SK-N-SH (cell line): ENCODE results near the gene NEU2. TPM values are rescaled to one million over a fixed set of nuclear protein-coding genes. Genes with fewer than 3 reads are reported as not detected.
"Not testable (repeated sequence)": the region's sequence is repeated elsewhere in the genome, so short reads cannot be mapped to it uniquely, and the experiment has no call there.

Experiments
- CTCF ChIA-PET: fragments of 300-600, 350-600 bp; formaldehyde crosslinking; extraction: SDS; loops from one replicate; lab custom pipeline; 2021; lab: Yijun Ruan, JAX
- POLR2A ChIA-PET: fragments of 350-600 bp; sonication (Branson Sonifier 250); formaldehyde crosslinking; extraction: SDS; loops from one replicate; lab custom pipeline; 2020; ENCODE audit warnings: antibody characterized with exemption, inconsistent platforms; lab: Yijun Ruan, JAX
- DNase-seq: peaks from one replicate; pipeline ENCODE4 v3.0.0; 2012
- H2AFZ ChIP-seq: fragments of 200-600 bp; sonication (generic); 2 replicates; pipeline ENCODE4 v1.8.1; 2016; ENCODE audit warnings: antibody characterized with exemption, mild to moderate bottlenecking, low read depth
- H3F3A ChIP-seq: fragments of 200-600 bp; sonication (generic); replicated peaks from 2 replicates; pipeline ENCODE3; 2016; ENCODE audit warnings: antibody characterized with exemption, mild to moderate bottlenecking; ENCODE audit not compliant: insufficient read depth
- H3K27ac ChIP-seq, 2 experiments: fragments of 200-500 bp in 1 of 2; fragments of 200-600 bp in 1 of 2; sonication (Bioruptor generic) in 1 of 2; sonication (generic), shearing (Covaris generic) in 1 of 2; 2 replicates each; pipeline versions ENCODE4 v1.5.1 to v1.6.1; 2014 to 2016; ENCODE audit warnings: low read depth in 2 of 2, inconsistent platforms in 1 of 2, low read length in 1 of 2, mild to moderate bottlenecking in 1 of 2, mixed read lengths in 1 of 2
- H3K27me3 ChIP-seq: fragments of 200-600 bp; sonication (generic), shearing (Covaris generic); 2 replicates; pipeline ENCODE4 v1.6.1; 2016; ENCODE audit warnings: mixed run types; ENCODE audit not compliant: insufficient read depth
- H3K36me3 ChIP-seq, 2 experiments: fragments of 200-500 bp in 1 of 2; fragments of 200-600 bp in 1 of 2; sonication (Bioruptor generic) in 1 of 2; sonication (generic) in 1 of 2; replicated peaks in 1 of 2; 2 replicates each; pipeline versions ENCODE3 to v1.5.1; 2014 to 2016; ENCODE audit warnings: low read length in 1 of 2, mild to moderate bottlenecking in 1 of 2; ENCODE audit not compliant: insufficient read depth in 2 of 2, control insufficient read depth in 1 of 2
- H3K4me1 ChIP-seq, 2 experiments: fragments of 200-500 bp in 1 of 2; fragments of 200-600 bp in 1 of 2; sonication (Bioruptor generic) in 1 of 2; sonication (generic), shearing (Covaris generic) in 1 of 2; 2 replicates each; pipeline versions ENCODE4 v1.5.1 to v1.6.1; 2014 to 2016; ENCODE audit warnings: low read depth in 1 of 2, low read length in 1 of 2, mixed run types in 1 of 2; ENCODE audit not compliant: insufficient read depth in 2 of 2, control insufficient read depth in 1 of 2
- H3K4me2 ChIP-seq: fragments of 200-600 bp; sonication (generic), shearing (Covaris generic); 2 replicates; pipeline ENCODE4 v1.6.1; 2017; ENCODE audit warnings: mixed run types
- H3K4me3 ChIP-seq, 2 experiments: fragments of 200-500 bp in 1 of 2; fragments of 200-600 bp in 1 of 2; sonication (Bioruptor generic) in 1 of 2; sonication (generic), shearing (Covaris generic) in 1 of 2; 2 replicates each; pipeline versions ENCODE4 v1.5.1 to v1.8.1; 2014 to 2016; ENCODE audit warnings: low read depth in 2 of 2, inconsistent platforms in 1 of 2, low read length in 1 of 2, mild to moderate bottlenecking in 1 of 2, mixed read lengths in 1 of 2, moderate library complexity in 1 of 2
- H3K79me2 ChIP-seq: fragments of 200-600 bp; sonication (generic); 2 replicates; pipeline ENCODE4 v1.8.1; 2017; ENCODE audit warnings: mild to moderate bottlenecking; ENCODE audit not compliant: insufficient read depth
- H3K9ac ChIP-seq: fragments of 200-600 bp; sonication (generic); 2 replicates; pipeline ENCODE4 v1.6.1; 2017; ENCODE audit warnings: mixed run types
- H3K9me2 ChIP-seq: fragments of 200-600 bp; sonication (generic); 2 replicates; pipeline ENCODE4 v1.6.1; 2017; ENCODE audit warnings: mixed run types
- H3K9me3 ChIP-seq: fragments of 200-600 bp; sonication (generic); 2 replicates; pipeline ENCODE4 v1.6.1; 2017; ENCODE audit warnings: mixed run types, mild to moderate bottlenecking, moderate library complexity
- H4K20me1 ChIP-seq: fragments of 200-600 bp; sonication (generic); 2 replicates; pipeline ENCODE4 v1.6.1; 2017; ENCODE audit warnings: mild to moderate bottlenecking, mixed run types; ENCODE audit not compliant: insufficient read depth
- CTCF ChIP-seq: fragments of 200-600 bp; sonication (generic); IDR thresholded peaks from 2 replicates; pipeline ENCODE4 v1.6.1; 2017; ENCODE audit warnings: antibody characterized with exemption, mild to moderate bottlenecking, moderate library complexity
- ELF1 ChIP-seq: IDR thresholded peaks from 2 replicates; pipeline ENCODE4 v1.4.0; 2012
- FOXJ3 ChIP-seq: sonication (generic); formaldehyde crosslinking; IDR thresholded peaks from 2 replicates; pipeline ENCODE4 v1.5.1; 2020; ENCODE audit warnings: mild to moderate bottlenecking, missing genetic modification reagents
- FOXM1 ChIP-seq: IDR thresholded peaks from 2 replicates; pipeline ENCODE4 v1.4.0; 2012; ENCODE audit warnings: low read depth, mild to moderate bottlenecking
- MAX ChIP-seq: IDR thresholded peaks from 2 replicates; pipeline ENCODE4 v1.4.0; 2012; ENCODE audit warnings: low read depth
- NRF1 ChIP-seq: IDR thresholded peaks from 2 replicates; pipeline ENCODE4 v1.6.1; 2012; ENCODE audit warnings: low read depth, mild to moderate bottlenecking, low read length
- RCOR1 ChIP-seq: fragments of 150-350 bp; IDR thresholded peaks from 2 replicates; pipeline ENCODE4 v1.6.1; 2017; ENCODE audit warnings: antibody characterized with exemption, low read length
- REST ChIP-seq: IDR thresholded peaks from 2 replicates; pipeline ENCODE4 v1.6.1; 2012; ENCODE audit warnings: mild to moderate bottlenecking, low read depth, low read length, moderate library complexity
- SMC3 ChIP-seq: IDR thresholded peaks from 2 replicates; pipeline ENCODE4 v1.6.1; 2012; ENCODE audit warnings: low read depth, low read length, improper control_type of control experiment
- TEAD4 ChIP-seq: IDR thresholded peaks from 2 replicates; pipeline ENCODE4 v1.4.0; 2012; ENCODE audit warnings: mild to moderate bottlenecking, borderline replicate concordance; ENCODE audit not compliant: insufficient read depth
- YY1 ChIP-seq: IDR thresholded peaks from 2 replicates; pipeline ENCODE4 v1.4.0; 2012; ENCODE audit warnings: low read depth, mild to moderate bottlenecking
- WGBS: methylation state at CpG from one replicate; pipeline ENCODE4 v1.1.6; 2017; ENCODE audit warnings: low lambda C conversion rate; 5-methylcytosine and 5-hydroxymethylcytosine counted together
- polyA plus RNA-seq, 3 experiments: library from polyadenylated mRNA; depleted of rRNA; stranded (reverse); fragments of >200 nt; gene quantifications; 2 replicates each; pipeline ENCODE4 v1.2.3, GENCODE V29; 2012

Gene NEU2
- polyA plus RNA-seq, 1 of the 3 experiments (the other 2 are of a cell fraction): not detected

- TF ChIP-seq CTCF (no peak), RCOR1 (no peak), SMC3 (no peak), ELF1 (no peak)
- TF ChIP-seq, all 33 proteins: peak for 0
These were observed 17.3 kb upstream of the NEU2 start (continued) for GRCh38 chr2:233015019-233015645.

- no peak for DNase-seq
- ChIA-PET CTCF (interaction anchor here (1.1 kb wide), 1 partner anchor 11 kb away, joined by 7 read pairs; no protein-coding TSS in a partner anchor), POLR2A (no interaction called here)
- WGBS: 81% methylated on average over 1 of the region's 1 CpG
- Histone ChIP-seq H3K9me2 (no peaks in the 10 kb centered on the region), H3K27ac (no peak overlapping the region), H3K4me3 (no peak overlapping the region), H4K20me1 (no peaks in the 10 kb centered on the region), H3K4me2 (no peak overlapping the region), H3K9me3 (no peaks in the 10 kb centered on the region), H3K27me3 (no peaks in the 10 kb centered on the region), H3F3A (no peaks in the 10 kb centered on the region), H3K36me3 (no peaks in the 10 kb centered on the region), H3K9ac (no peak overlapping the region), H3K4me1 (no peaks in the 10 kb centered on the region), H2AFZ (no peak overlapping the region), H3K79me2 (no peaks in the 10 kb centered on the region)
- TF ChIP-seq TEAD4 (no peak), YY1 (no peak), REST (no peak), FOXM1 (no peak), FOXJ3 (CRISPR knock-in tag) (no peak), MAX (no peak), NRF1 (no peak)
These were observed 14.5 kb upstream of the NEU2 start for GRCh38 chr2:233017947-233018346.

GRCh38 chr2:233019610-233020009 is 12.9 kb upstream of the NEU2 start:
- H3F3A ChIP-seq, H3K4me2 ChIP-seq, H3K36me3 ChIP-seq, H4K20me1 ChIP-seq, H3K79me2 ChIP-seq, H3K4me3 ChIP-seq, H2AFZ ChIP-seq, DNase-seq, H3K27me3 ChIP-seq, H3K9me2 ChIP-seq, POLR2A ChIA-PET, H3K27ac ChIP-seq, H3K4me1 ChIP-seq, H3K9ac ChIP-seq, H3K9me3 ChIP-seq: not testable (repeated sequence)
- 84% methylated on average over 4 of the region's 4 CpGs for WGBS
- CTCF ChIA-PET: interaction anchor here (0.7 kb wide), 1 partner anchor 34 kb away, joined by 3 read pairs; no protein-coding TSS in a partner anchor
